NCI-H2081 (cell line): ENCODE results near the gene DDX17.

Experiments used
- DNase-seq, 2 experiments: peaks; one replicate each; lab custom pipeline; 2025; lab: John Stamatoyannopoulos, UW

The DDX17 gene

GRCh38 chr22:38465673-38466490 is 40.2 kb downstream of the DDX17 start:
- no peak for DNase-seq

GRCh38 chr22:38464992-38465672 is 41.0 kb downstream of the DDX17 start:
- DNase-seq = no peak

GRCh38 chr22:38462960-38463784 is 42.9 kb downstream of the DDX17 start:
- no peak for DNase-seq

- peak; percentile 79 to 86 for DNase-seq
Measured at GRCh38 chr22:38461414-38462081, 44.6 kb downstream of the DDX17 start.

DNA sequence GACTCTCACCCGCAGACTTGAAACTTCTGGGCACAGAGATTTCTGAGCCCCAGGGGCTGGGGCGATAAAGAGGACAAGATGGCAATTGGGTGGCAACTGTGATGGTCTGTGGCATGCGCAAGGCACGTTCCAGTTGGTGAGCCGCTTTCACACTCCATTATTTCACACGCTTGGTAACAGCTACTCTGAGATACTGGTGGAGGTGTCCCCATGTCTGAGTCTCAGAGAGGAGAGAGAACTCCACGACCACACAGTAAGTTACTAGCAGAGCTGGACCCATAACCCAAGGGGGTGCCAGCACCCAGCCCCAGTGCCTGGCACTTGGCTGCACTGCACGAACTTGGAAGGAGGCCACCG is 45.1 kb downstream of the DDX17 start:
- no peak for DNase-seq

GRCh38 chr22:38460426-38460840 is 45.7 kb downstream of the DDX17 start:
- no peak for DNase-seq

- no peak for DNase-seq
Measured at GRCh38 chr22:38456841-38457699, 49.0 kb downstream of the DDX17 start.

DNA sequence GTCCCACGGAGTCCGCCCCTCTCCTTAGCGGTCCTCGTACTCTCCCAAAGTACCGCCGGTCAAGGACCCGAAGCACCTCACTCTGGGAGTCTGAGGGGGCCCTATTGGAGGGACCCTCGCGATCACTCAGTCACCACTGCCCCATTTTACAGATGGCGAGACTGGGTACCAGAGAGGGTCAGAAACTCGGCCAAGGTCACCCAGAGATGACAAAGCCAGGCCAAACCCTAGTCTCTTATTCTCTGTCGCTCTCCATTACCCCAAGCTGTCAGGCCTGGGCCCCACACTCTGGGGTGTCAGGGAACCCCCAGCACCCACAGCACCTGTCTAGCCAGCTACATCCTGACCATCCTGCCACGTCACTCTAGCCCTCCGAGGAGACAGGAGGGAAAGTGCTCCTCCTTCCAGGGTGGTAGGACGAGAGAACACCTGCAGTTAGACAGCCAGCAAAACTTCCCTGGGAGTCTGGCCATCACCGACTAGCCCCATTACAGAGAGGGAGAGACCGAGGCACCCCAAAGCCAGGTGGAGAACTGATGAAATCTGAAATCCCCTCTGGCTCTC is 49.8 kb downstream of the DDX17 start:
- DNase-seq = no peak

GRCh38 chr22:38455530-38456271 is 50.4 kb downstream of the DDX17 start:
- DNase-seq = peak in 1 of 2 experiments; percentile 4

GRCh38 chr22:38455076-38455529 is 51.0 kb downstream of the DDX17 start, which contains the start of gene KCNJ4:
Gene KCNJ4 (minus strand): TSS chr22:38455199. CDS start chr22:38428132, 27,067 bp downstream.
- no peak for DNase-seq

DNA sequence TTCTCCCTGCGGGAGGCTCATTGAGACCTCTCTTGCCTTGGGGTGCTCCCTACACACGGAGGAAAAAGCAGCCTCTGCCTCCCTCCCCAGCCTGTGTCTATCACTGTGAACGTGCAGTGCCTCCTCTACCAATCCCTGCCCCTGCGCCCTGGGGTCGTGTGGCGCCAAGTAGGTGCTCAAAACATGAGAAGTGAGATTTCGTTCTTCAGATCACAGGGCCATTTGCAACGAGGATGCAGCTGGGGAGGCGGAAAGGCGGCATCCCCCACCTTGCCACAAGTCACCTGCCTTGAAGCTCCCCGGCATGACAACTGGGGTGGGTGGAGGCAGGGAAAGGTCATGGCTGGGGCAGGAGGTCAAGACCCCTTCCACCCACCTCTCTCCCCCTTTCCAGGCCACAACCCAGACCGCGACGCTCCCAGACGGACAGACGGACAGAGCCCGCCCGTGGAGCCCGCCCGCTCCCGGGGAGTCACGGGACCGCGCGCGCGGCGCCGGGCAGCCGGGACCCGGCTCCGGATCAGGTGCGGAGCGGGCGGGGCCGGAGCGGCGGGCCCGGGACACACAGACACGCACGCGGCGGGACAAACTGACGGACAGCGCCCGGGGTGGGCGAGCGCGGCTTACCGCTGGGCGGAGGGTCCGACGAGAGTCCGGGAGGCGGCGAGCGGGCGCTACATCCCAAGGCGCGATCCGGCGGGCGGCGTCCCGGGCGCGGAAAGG is 51.6 kb downstream of the DDX17 start:
- no peak for DNase-seq

DNA sequence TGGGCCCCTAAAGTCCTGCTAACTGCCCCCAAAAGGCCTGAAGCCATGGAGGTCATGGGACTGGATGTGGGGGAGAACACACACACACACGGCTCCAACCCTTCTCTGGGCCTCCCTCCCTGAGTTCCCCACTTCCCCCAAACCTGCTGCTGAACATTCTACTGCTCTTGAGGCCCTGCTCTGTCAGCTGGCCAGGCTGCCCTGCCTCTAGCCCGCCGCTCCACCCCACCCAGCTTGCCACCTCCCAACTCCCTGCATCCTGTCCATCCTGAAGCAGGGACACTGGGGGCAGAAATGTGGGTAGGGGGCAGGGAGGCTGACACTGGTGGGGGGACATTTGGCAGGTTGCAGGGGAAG is 52.1 kb downstream of the DDX17 start:
- DNase-seq = no peak

GRCh38 chr22:38453066-38453672 is 52.9 kb downstream of the DDX17 start:
- no peak for DNase-seq

GRCh38 chr22:38452373-38453065 is 53.6 kb downstream of the DDX17 start:
- DNase-seq = no peak

- DNase-seq = no peak
Measured at GRCh38 chr22:38451864-38452263, 54.2 kb downstream of the DDX17 start.

GRCh38 chr22:38451404-38451803 is 54.7 kb downstream of the DDX17 start:
- DNase-seq = no peak

DNA sequence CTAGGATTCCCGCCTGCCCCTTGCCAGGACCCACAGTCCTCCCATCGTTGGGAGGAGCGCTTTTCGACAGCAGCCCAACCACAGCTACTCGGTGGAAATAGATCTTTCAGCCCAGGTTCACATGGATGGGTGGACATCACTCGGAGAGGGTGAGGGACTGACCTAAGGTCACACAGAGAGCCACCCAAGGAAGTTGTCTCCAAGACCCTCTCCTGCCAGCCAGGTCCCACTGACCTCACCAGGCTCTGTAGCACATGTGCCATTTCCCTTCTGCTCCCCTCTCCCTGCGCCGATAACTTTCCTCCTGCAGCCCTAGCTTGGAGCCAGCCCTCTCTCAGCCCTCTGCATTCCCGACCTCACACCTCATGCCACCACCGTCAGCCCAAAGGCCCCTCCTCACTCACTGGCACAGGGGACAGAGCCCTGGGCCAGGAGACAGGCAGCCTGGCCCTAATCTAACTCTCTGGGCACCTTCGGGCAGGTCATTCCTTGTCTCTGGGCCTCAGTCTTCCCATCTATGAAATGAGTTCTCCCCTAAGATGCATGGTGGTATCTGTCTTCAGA is 55.8 kb downstream of the DDX17 start:
- DNase-seq = no peak

GRCh38 chr22:38449776-38450175 is 56.3 kb downstream of the DDX17 start:
- DNase-seq = no peak
